IPS-18c (cell line): ENCODE data around the gene KRTAP10-11.
"Not testable (repeated sequence)": the region's sequence is repeated elsewhere in the genome, so short reads cannot be mapped to it uniquely, and the experiment has no call there.

Experiments used
- H3K4me3 ChIP-seq: 2 replicates; pipeline ENCODE4 v1.7.0; 2013; ENCODE audit warnings: low read depth, mild to moderate bottlenecking, low read length, moderate library complexity; ENCODE audit not compliant: insufficient read depth
- H3K9me3 ChIP-seq: one replicate; pipeline ENCODE4 v1.6.1; 2013; ENCODE audit warnings: mild to moderate bottlenecking, low read length, moderate library complexity; ENCODE audit not compliant: control insufficient read depth, insufficient read depth

Gene KRTAP10-11

GRCh38 chr21:44677881-44678280, 31.7 kb downstream of the KRTAP10-11 start:
- H3K4me3 ChIP-seq, result no peak overlapping the region
- no peaks in the 10 kb centered on the region for H3K9me3 ChIP-seq

- H3K9me3 ChIP-seq, result no peaks in the 10 kb centered on the region
- H3K4me3 ChIP-seq, result no peak overlapping the region
Measured at GRCh38 chr21:44681152-44681551, 34.9 kb downstream of the KRTAP10-11 start.

DNA sequence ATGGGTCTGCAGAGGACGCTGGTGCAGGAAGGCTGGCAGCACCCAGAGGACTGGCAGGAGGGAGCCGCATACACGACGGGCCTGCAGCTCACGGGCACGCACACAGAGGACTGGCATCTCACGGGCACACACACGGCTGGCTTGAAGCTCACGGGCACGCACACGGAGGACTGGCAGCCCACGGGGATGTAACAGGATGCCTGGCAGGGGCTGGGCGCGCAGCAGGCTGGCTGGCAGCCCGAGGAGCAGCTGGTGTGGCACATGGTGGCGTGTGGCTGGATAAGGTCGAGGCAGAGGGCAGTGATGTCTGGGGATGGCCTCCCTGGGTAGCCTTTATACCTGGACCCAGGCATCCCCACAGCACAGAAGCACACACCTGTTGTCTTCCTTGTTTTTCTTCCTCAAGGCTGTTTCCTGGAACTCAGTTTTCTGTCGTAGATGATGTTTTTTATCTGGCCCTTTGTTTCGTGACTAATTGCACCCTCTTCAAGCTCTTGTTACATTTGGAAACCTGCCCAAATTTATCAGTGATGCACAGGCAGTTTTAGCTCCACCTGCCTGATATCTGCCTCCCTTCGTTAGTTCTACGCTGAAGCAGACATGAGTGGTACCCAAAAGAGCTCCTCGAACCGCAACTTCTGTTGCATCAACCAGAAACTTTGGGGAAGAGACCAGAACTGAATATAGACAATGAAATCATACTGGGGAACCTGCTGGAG, 35.8 kb downstream of the KRTAP10-11 start, which contains the start of gene KRTAP12-1:
KRTAP12-1 (minus strand) TSS at position 303 of the 719 bp plus-strand sequence; CDS start at position 263, 40 bp downstream.
- no peak within 1 kb of the TSS for H3K4me3 ChIP-seq
- H3K9me3 ChIP-seq, result no peaks in the 10 kb centered on the region

- no peaks in the 10 kb centered on the region for H3K9me3 ChIP-seq
- H3K4me3 ChIP-seq, result no peak overlapping the region
Measured at GRCh38 chr21:44682580-44683151, 36.5 kb downstream of the KRTAP10-11 start.

GRCh38 chr21:44684077-44684476, 37.9 kb downstream of the KRTAP10-11 start:
- Histone ChIP-seq H3K4me3 (no peak overlapping the region), H3K9me3 (no peaks in the 10 kb centered on the region)

DNA sequence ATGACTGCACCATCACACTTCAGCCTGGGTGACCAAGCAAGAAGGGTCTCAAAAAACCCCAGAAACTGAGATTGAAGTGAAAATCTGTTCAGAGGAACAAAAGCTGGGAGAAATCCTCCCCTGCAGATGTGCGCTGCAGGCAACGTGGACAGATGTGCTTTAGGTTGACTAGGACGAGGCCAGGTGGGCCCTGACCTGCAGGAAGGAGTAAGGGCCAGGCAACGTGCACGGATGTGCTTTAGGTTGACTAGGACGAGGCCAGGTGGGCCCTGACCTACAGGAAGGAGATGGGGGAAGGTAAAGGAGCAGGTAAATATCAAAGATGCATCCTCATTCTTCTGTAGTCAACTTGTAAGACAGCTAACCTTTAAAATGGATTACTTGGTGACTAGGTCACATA, 38.3 kb downstream of the KRTAP10-11 start:
- H3K9me3 ChIP-seq, result no peaks in the 10 kb centered on the region
- H3K4me3 ChIP-seq, result no peak overlapping the region

- H3K4me3 ChIP-seq, H3K9me3 ChIP-seq: not testable (repeated sequence)
Measured at GRCh38 chr21:44685050-44685449, 38.8 kb downstream of the KRTAP10-11 start.

- Histone ChIP-seq H3K9me3 (no peaks in the 10 kb centered on the region), H3K4me3 (no peak overlapping the region)
Measured at GRCh38 chr21:44686000-44686781, 40.0 kb downstream of the KRTAP10-11 start.

DNA sequence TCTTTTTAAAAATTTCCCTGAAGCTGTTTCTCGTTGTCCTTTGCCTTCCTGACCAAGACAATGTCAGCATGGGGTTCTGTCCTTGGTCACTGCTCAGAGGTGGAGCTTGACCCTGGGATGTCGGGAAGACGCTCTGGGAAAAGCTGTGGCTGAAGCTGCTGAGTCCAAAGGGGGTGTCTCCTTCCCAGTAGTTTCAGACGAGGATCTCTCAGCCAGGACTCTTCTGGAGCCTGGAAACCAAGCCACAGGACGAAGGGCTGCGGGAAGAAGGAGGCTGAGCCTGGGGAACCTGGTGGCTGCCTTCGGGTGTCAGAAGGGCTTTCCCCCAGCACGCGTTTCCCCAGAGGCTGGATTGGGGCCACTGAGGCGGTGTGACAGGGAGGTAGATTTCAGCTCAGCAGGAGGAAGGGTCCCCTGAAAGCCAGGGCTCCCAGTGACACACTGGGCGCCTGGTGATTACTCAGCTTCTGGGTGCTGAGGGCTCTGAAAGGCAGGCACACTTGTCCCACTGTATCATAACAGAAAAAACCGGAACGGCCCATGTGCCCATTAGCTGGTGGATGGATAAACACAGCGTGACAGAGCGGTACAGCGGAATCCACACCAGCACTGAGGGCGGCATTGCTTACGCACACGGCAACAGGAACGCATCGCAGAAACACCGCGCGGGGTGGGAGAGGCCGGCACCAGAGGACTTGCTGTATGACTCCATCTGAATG, 40.8 kb downstream of the KRTAP10-11 start:
- Histone ChIP-seq H3K9me3 (no peaks in the 10 kb centered on the region), H3K4me3 (no peak overlapping the region)

GRCh38 chr21:44687671-44688070, 41.5 kb downstream of the KRTAP10-11 start:
- H3K4me3 ChIP-seq, result no peak overlapping the region

DNA sequence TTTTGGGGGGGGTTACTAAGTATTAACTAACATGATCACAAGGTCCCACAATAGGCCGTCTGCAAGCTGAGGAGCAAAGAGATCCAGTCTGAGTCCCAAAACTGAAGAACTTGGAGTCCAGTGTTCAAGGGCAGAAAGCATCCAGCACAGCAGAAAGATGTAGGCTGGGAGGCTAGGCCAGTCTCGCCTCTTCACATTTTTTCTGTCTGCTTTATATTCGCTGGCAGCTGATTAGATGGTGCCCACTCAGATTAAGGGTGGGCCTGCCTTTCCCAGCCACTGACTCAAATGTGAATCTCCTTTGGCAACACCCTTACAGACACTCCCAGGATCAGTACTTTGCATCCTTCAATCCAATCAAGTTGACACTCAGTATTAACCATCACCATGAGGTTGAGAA, 43.5 kb downstream of the KRTAP10-11 start:
- not testable (repeated sequence) for H3K4me3 ChIP-seq, H3K9me3 ChIP-seq

More at GRCh38 chr21:44687671-44688070, 41.5 kb downstream of the KRTAP10-11 start:
- no peaks in the 10 kb centered on the region for H3K9me3 ChIP-seq

GRCh38 chr21:44691686-44692085, 45.5 kb downstream of the KRTAP10-11 start:
- Histone ChIP-seq H3K9me3 (no peaks in the 10 kb centered on the region), H3K4me3 (no peak overlapping the region)

DNA sequence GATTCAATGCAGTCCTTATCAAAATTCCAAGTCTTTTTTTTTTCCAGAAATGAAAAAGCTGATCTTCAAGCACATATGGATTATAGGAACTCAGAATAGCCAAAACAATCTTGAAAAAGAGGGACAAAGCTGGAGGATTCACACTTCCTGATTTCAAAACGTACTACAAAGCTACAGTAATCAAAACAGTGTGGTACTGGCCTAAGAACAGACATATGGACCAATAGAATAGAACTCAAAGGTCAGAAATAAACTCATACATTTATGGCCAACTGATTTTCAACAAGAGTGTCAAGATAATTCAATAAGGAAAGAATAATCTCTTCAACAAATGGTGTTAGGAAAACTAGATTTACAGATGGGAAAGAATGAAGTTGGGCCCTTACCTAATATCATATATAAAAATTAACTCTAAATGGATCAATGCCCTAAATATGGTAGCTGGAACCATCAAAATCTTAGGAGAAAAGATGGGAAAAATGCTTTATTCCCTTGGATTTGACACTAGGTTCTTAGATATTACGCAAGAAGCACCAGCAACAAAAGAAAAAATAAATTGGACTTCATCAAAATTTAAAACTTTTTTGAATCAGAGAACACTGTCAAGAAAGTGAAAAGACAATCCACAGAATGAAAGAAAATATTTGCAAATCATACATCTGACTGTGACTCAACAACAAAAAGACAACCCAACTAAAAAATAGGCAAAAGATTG, 46.7 kb downstream of the KRTAP10-11 start:
- Histone ChIP-seq H3K4me3 (no peak overlapping the region), H3K9me3 (no peaks in the 10 kb centered on the region)

GRCh38 chr21:44694776-44695175, 48.6 kb downstream of the KRTAP10-11 start:
- Histone ChIP-seq H3K9me3 (no peaks in the 10 kb centered on the region), H3K4me3 (no peak overlapping the region)

GRCh38 chr21:44695184-44695583, 49.0 kb downstream of the KRTAP10-11 start:
- Histone ChIP-seq H3K4me3 (no peak overlapping the region), H3K9me3 (no peaks in the 10 kb centered on the region)

- H3K9me3 ChIP-seq, result no peaks in the 10 kb centered on the region
- no peak overlapping the region for H3K4me3 ChIP-seq
Measured at GRCh38 chr21:44695641-44696040, 49.4 kb downstream of the KRTAP10-11 start.

- H3K9me3 ChIP-seq, result no peaks in the 10 kb centered on the region
- no peak overlapping the region for H3K4me3 ChIP-seq
Measured at GRCh38 chr21:44696572-44696971, 50.4 kb downstream of the KRTAP10-11 start.
